Stimulated activated CD8-positive, alpha-beta memory T cell treated with anti-CD3 and anti-CD28 coated beads, Interleukin-2, amount 100 ng/mL, for 1 hour (primary cell): ENCODE results near the gene OR10A5.
A peak's percentile ranks its signal among the peaks of the same experiment; 100 is the strongest.
"Not testable (repeated sequence)": the region's sequence is repeated elsewhere in the genome, so short reads cannot be mapped to it uniquely, and the experiment has no call there.

ENCODE experiments used
- DNase-seq, 2 donors: peaks; one replicate each; pipeline ENCODE4 v3.0.0-alpha.2; 2020; ENCODE audit warnings: low read depth in 2 of 2

The OR10A5 gene, protein sequence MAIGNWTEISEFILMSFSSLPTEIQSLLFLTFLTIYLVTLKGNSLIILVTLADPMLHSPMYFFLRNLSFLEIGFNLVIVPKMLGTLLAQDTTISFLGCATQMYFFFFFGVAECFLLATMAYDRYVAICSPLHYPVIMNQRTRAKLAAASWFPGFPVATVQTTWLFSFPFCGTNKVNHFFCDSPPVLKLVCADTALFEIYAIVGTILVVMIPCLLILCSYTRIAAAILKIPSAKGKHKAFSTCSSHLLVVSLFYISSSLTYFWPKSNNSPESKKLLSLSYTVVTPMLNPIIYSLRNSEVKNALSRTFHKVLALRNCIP

DNA sequence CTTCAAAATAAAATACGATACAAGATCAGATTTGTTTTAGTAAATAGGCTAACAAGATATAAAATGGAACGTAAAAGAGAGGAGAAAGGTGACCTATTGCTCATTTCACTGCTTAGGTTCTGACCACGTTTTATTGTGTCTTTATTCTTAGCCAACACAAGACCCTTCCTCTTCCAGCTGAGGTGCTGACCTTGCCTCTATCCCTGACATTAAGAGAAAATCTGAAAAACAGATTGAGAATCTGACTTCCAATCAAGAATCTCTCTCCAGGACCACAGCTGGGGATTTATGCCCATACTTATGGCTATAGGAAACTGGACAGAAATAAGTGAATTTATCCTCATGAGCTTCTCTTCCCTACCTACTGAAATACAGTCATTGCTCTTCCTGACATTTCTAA, at the start of gene OR10A5:
OR10A5 (plus strand) TSS at position 301 of the 400 bp plus-strand sequence; CDS start at position 301, 0 bp downstream.
- DNase-seq = no peak

DNA sequence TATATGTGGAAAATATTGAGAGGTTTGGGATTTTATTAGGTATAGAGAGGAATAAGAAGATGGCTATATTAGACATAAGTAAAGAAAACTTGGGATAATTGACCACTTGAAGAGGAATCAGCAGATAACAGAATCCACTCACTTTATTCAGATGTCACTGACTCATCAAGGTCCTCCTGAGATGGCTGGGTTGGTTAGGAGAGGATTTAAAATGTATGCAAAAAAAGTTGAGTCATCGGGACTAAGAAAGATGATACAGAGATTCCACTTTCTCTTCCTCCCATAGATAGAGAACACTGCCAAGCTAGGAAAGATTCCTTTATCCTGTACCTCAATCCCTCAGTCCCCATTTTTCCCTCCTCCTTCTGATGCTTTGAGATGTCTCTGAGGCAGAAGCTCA, 46.1 kb upstream of the OR10A5 start, which contains the start of gene OR6A2:
OR6A2 (minus strand) TSS at position 288 of the 400 bp plus-strand sequence. CDS start 3,981 bp downstream, outside the sequence.
- DNase-seq = no peak

DNA sequence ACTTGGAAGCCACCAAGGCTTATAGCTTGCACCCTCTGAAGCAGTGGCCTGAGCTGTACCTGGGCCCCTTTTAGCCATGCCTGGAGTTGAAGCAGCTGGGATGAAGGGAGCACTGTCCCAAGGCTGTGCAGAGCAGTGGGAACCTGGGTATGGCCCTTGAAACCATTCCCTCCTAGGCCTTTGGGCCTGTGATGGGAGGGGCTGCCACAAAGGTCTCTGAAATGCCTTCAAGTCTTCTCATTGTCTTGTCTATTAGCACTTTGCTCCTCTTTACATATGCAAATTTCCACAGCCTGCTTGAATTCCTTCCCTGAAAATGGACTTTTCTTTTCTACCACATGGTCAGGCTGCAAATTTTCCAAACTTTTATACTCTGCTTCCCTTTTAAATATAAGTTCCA, 44.4 kb upstream of the OR10A5 start:
- DNase-seq = not testable (repeated sequence)

DNA sequence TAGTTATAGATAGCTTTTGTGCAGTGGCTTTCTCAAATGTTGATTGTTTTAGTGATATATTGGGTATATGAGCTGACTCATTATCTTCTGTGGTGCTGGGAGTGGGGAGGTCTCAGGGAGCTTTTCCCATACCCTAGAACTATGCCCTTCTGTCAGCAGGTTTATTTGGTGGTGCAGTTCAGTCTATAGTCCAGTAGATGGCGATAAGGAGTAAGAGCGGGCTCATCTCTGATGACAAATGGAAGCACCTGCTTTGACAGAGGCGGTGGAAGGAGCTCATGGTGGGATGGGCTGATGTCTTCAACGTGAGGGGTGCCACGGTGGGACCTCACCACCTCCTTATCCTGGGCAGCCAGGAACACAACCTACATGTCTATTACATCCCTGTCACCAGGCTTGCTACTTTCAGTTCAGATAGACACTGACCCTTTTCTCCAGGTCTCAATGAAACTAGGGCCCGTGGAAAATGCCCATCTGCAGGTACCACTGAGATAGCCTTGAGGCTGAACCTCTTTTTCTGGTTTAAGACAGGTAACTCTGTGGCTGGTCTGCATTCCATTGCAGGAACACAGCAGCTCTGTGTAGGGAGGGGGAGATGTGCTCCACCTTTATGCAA, 33.0 kb upstream of the OR10A5 start:
- peak in 1 of 2 donors; percentile 0 for DNase-seq

DNA sequence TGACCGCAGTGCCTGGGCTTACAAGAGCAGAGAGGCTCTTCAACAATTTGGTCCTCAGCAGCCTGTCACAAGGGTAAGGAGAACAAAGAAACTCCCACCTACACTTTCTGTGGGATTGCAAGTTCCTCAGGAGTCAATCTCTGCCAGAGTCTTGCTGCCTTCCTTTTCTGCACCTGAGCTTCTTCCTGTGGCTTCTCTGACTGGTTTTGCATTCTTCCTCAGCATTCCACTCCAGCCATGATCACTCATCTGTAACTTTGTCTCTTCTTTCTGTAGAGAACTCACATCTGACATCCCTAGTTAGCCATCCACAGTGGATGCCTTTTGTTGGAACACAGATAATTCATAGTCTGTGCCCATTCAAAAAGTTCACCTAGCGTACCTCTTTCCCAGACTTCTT, 31.8 kb upstream of the OR10A5 start:
- no peak for DNase-seq

DNA sequence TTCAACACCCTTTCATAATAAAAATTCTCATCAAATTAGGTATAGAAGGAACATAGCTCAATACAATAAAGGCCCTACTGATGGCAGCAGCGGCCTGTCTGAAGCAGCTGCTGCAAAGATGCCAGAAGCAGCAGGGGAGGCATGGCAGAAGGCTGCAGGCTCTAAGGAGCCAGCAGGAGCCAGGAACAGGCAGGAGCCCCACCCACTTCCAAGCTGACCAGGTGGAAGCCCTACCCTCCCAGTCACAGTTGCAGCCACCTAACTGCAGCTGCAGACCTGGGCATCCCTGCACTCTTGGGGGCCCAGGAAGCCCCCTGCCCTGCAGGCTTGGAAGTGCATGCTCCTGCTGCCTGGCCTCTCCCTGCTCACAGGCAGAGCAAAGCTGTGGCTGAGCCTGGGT, 27.8 kb upstream of the OR10A5 start:
- DNase-seq = no peak

DNA sequence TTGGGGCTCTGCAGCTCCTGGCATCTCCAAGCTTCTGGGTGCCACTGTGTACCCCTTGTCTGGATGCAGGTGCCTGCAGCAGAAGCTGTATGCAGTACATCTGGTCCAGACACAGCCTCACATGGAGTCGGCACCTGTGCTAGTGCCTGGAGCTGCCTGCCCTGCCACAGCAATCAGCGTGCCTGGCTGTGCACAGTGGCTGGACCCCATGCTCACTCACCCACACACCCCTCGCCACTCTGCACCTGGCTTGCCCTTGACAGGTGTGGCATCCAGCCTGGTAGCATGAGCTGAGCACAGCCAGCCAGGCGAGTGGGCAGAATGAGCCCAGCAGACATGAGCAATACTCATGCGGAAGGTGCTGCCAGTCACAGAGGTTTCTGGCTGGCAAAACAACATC, 26.5 kb upstream of the OR10A5 start:
- DNase-seq = no peak

DNA sequence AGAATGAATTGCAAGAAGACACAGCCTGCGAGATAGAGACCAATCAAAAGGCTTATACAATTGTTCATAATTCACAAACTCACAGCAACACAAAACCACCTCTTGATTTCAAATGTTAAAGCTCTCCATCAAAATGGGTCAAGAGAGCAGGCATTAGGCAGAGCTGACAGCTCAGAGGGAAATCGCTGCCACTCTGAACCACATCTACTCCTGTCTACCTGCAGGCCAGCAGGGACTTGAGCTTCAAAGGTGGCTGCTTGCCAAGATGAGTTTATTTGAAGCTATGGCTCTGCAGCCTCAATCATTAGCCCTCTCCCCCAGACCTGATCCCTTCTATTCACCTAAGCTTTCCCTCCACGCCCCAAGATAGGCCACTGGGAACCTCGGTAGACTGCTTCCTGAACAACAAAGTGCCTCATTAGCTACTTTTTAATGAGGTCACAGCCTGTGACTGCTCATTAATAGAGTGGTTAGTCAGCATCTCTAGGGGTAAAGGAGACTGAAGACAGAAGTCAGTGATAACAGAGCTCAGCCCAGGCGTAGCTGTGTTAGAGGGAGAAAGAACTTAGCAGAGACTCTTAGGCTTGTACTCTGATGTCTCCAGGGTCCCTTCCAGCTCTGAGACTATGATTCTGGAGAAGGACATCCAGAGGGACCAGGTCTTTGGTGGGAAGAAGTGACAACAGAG, 21.2 kb upstream of the OR10A5 start:
- DNase-seq = no peak

DNA sequence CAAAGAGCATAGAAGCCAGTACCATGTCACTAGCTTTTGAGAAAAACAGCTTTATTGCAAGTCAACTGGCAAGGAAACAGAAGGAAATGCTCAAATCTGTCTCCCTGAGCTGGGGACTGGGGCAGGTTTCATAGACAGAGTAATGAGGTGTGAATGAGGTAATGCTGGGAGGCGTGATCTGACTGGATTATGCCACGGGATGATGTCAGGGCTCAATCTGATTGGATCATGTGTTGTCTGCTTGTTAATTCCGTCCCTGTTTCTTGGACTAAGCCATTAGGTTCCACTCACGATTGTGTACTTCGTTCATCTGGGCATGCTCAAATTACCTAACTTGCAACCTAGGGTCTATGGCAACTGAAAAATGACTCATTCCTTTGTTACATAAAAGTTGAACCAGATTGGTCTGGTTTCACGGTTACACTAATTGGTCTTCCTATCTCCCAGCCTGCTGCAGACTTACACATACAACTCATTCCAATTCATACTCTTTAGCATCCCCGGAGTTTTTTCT, 20.2 kb upstream of the OR10A5 start:
- DNase-seq = no peak

DNA sequence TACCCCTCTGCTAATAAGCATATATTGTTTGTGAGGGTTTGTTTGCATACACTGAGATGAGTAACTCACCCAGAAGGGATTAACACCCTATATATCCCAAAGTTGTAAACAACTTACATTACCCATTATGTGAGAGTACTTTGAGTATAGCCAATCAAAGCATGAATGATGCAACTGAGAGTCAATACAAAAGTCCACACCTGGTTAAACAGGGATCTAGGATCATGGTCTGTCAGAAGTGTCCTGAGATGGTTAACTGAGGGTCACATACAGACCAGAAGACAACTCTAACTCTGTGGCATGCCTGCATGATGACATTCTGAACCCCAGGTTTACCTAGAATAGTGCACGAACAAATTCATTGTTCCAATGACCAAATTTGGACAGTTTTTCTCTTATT, 17.4 kb upstream of the OR10A5 start:
- DNase-seq = no peak

DNA sequence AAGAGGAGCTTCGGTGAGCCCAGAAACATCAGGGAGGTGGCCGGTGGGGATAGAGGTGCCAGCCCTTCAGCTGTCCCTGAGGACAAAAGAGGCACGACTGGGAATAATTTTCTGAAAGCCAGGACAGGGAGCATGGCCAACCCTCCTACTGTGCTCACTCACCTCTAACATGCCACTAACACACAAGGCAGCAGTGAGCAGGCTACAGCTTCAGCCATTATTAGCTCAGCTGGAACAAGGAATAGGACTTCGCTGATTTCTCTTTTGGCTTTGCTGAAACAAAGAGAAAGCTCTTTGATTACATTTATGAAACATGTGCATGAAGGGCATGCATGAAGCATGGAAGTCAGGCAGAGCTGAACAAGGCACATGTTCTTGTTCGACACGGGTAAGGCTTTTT, 12.1 kb upstream of the OR10A5 start:
- no peak for DNase-seq

DNA sequence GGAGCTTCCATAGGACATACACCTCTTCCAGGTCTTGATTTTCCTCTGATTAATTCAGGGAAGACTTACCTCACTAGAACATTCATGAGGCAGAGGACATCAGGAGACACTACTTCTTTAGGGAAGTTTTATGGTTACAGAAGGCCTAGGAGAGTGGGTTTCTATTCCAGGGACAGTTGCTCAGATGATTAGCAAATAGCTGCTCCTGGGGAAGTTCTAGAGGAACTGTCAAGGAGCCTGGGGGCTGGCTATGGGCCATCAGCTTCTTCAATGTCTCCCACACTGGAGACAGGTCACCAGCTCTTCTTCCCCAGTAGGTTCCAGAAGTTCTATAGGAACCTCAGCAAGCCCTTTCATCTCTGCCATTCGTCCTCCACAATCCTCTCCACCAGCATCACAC, 11.5 kb upstream of the OR10A5 start:
- DNase-seq = no peak

DNA sequence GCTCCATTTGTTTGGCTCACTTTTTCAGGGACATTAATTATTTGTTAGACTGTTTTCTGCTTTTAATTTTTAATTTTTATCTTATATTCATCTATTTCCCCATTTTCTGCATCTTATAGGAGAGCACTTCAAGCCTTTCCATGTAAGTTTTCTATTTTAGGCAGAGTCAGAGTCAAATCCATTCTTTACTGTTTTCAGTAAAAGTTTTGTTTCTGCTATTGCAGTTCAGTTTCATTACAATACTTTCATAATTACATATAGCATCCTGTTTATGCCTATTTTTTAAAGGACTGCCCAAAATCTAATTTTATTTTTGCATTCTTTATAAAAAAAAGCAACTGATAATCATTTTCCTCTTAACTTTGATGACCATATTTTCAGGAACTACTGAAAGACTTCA, 3.8 kb upstream of the OR10A5 start:
- no peak for DNase-seq

DNA sequence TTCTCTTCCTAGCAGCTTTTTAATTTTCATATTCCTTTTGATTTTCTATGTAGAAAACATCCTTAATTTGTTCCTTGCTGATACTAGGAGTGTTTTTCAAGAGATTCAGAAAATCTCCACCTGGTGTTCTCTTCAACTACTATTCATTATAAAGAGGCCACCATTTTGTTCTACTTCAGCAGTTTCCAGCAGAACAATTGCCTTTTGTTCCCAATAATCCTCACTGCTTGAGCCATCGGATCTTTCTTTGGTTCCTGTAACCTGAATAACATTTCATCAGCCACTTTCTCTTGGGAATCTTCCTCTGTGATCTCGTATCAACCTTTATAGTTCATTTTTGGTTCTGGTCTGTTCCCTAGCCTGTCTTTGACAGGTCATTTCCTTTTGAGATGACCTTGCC, 1.8 kb upstream of the OR10A5 start:
- DNase-seq = no peak

DNA sequence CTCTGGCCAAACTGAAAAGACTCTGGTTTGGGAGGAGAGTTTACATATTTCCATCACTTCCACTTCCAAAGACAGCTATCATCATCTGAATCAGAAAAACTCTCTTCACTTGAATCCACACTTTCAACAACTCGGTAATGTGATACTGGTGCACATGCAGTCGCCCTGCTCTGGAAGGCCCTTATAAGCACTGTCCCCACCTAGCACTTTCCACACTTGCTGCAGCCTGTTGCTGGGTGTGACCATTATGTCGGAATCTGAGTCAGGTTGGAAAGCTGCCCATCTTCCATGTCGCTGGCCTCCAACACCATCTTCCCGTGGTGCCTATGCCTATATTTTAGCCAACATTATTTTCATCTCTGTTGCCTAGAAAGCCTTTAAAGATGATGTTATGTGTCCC, 1.1 kb upstream of the OR10A5 start:
- DNase-seq = no peak

DNA sequence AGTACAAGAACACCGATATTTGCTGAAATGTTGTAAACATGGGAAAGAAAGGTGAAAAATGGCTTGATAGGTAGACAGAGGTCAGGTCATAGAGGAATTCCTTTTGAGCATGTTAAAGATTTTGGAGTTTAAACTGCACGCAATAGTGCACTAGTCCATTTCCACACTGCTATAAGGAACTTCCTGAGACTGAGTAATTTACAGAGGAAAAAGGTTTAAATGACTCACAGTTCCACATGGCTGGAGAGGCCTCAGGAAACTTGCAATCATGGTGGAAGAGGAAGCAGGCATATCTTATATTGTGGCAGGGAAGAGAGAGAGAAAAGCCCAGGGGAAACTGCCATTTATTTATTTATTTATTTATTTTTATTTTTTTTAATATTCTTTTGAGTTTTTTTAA, 5.0 kb downstream of the OR10A5 start:
- no peak for DNase-seq

DNA sequence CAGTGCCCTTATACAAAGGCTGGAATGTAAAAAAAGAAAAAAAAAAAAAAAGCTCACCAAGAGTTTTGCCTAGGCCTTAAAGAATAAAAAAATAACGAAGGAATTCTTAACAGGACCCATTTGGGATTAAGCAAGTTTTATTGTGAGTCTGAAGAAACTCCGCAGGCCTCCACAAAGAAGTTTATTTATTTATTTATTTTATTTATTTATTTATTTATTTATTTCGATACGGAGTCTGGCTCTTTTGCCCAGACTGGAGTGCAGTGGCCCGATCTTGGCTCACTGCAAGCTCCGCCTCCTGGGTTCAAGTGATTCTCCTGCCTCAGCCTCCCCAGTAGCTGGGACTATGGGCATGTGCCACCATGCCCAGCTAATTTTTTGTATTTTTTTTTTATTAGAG, 9.3 kb downstream of the OR10A5 start:
- not testable (repeated sequence) for DNase-seq

DNA sequence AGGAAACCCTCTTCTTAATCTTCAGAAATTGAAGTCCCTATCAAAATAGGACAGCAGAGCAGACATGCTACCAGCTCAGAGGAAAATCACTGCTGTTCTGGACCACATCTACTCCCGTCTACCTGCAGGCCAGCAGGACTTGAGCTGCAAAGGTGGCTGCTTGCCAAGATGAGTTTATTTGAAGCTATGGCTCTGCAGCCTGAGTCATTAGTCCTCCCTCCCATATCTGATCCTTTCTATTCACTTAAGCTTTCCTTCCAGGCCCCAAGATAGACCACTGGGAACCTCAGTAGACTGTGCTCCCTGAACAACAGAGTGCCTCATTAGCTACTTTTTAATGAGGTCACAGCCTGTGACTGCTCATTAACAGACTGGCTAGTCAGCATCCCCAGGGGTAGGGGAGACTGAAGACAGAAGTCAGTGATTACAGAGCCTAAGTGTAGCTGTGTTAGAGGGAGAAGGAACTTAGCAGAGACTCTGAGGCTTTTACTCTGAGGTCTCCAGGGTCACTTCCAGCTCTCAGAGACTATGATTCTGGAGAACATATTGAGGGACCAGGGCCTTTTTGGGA, 10.6 kb downstream of the OR10A5 start:
- DNase-seq = no peak

DNA sequence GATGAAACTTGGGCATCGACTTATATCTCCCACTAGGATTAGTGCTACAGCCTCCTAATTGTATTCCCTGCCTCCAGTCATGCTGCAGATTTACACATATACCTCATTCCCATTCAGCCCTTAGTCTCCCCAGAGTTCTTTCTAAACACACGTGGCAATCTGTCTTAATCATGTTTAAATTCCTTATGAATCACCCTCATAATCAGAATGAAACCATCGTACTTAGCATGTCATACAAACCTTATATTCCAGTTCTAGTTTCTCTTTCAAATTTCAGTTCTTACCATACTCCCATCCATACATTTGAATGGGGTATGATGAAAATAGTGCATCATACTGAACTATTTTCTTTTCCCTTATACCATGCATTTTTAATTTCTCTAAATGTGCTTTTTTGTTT, 11.4 kb downstream of the OR10A5 start:
- DNase-seq = no peak

DNA sequence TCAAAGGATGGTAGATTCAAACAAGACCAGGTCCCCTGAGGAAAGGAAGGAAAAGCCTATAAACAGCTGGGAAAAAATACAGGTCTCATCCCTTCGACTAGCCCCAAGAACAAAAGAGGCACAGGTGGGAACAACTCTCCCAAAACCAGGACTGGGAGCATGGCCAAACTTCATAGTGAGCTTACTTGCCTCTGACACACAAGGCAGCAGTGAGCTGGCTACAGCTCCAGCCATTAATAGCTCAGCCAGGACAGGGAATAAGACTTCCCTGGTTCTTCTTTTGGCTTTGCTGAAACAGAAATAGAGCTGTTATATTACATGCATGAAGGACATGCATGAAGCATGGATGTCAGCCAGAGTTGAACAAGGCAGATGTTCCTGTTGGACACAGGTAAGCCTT, 17.5 kb downstream of the OR10A5 start, which contains the start of gene OR10A2:
OR10A2 (plus strand) TSS at position 97 of the 400 bp plus-strand sequence. CDS start 6,698 bp downstream, outside the sequence.
- no peak for DNase-seq

DNA sequence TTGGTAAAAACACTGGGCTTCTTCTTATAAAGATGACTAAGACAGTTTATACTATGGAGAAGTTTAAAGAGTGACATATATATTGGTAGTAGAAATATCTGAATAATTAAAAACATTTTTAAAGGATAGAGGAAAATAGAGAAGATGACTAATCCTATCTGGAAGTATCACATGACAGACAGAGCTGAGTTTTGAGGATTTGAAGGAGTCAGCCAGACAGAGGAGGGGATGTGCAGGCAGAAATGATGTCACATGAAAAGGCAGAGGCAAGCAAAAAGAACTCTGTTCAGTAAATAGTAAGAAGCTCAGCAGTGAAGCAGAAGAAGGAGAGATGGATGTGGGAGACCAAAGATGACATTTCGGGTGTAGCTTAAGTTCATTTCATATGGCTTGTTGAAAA, 19.0 kb downstream of the OR10A5 start:
- DNase-seq = no peak

DNA sequence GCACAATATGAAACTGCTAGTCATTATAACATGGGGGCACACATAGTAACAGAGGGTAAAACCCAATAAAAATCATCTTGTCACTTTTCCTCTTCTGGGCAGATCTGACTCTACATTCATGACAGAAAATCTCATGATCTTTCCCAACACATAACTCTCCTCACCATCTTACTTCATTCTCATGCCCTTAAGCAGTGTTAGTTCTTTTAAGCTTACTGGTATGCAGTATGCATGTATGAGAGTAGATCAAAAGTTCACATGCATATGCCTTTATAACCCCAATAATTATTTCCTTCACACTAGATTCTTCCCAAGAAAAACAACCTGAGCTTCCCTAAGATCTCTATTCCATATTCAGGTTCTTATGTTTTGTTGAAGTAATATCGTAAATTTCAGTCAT, 25.8 kb downstream of the OR10A5 start:
- DNase-seq = no peak
